GM18511 (cell line): ENCODE data around the gene STRN3.
A peak's percentile ranks its signal among the peaks of the same experiment; 100 is the strongest.

Experiments used
- ATAC-seq: cut with Tn5 transposase; IDR thresholded peaks from one replicate; pipeline ENCODE4 v1.9.1; 2021; ENCODE audit warnings: mild to moderate bottlenecking, moderate library complexity; ENCODE audit not compliant: unreplicated experiment

The STRN3 gene

DNA sequence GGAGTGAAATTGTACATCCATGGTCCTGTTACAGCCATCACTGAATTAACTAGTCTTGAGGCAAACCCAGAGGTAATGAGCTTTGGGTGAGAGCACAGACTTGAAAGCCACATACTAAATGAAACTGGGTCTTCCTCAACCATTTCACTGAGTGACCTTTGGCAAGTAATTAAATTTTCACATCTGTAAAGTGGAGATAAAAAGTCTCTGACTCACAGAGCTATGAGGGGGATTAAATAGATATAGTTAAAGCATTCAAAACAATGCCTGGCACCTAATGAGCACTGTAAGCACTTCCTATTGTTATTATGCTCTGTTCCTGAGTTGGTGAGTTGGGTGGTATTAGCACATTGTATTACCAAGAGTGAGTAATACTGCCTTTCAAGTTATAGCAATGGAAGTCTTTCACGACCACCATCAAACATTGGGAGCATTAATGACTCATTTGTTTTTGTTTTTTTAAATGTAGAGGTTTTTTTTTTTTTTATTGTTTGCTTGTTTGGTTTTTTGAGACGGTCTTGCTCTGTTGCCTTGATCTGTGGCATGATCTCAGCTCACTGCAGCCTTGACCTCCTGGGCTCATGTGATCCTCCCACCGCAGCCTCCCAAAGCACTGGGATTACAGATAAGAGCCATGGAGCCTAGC is 12.5 kb upstream of the STRN3 start:
- no peak for ATAC-seq

DNA sequence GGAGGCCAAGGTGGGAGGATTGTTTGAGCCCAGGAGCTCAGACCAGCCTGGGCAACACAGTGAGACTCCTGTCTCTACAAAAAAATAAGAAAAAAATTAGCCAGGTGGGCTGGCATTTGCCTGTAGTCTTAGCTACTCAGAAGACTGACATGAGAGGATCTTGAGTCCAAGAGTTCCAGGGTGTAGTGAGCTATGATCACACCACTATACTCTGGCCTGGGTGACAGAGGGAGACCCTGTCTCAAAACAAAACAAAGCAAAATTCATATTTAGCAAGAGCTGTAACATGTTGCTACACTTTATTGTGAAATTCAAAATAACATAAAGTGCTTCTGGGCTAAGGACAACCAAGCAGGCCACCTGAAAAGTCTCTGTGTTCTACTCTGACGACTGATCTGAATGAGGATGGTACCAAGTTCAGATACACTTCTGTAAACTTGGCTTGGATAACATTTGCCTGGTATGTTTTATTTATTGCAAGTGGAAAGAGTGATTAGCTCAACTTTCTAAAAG is 11.6 kb upstream of the STRN3 start:
- no peak for ATAC-seq

DNA sequence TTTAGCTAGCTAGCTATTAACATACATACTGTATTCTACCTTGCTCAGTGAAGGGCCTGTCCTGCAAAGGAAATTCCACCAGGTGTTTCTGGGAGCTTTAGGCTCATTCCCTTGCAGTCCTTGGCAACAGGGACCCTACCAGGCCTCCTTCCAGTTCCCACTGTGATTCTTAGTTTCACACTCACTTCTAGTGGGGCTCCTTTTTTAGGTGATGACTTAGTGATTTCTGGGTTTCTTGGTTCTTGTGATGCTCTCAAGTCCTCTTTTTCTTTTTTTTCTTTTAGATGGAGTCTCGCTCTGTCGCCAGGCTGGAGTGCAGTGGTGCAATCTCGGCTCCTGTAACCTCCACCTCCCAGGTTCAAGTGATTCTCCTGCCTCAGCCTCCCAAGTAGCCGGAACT is 10.4 kb upstream of the STRN3 start:
- no peak for ATAC-seq

DNA sequence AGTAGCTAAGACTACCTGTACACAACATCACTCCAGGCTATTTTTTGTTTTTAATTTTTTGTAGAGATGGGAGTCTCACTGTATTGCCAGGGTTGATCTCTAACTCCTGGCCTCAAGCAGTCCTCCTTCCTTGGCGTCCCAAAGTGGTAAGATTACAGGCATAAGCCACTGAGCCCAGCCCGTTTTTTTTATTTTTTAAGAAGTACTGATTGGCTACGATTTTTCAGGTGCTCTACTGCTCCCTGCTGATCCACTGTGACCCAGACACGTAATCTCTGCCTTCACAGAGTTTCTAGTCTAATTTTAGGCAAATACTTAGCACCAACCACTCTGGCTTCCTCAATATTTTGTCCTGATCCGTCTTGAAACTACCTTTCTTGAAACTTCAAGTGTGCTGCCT is 4.3 kb upstream of the STRN3 start:
- ATAC-seq: no peak

DNA sequence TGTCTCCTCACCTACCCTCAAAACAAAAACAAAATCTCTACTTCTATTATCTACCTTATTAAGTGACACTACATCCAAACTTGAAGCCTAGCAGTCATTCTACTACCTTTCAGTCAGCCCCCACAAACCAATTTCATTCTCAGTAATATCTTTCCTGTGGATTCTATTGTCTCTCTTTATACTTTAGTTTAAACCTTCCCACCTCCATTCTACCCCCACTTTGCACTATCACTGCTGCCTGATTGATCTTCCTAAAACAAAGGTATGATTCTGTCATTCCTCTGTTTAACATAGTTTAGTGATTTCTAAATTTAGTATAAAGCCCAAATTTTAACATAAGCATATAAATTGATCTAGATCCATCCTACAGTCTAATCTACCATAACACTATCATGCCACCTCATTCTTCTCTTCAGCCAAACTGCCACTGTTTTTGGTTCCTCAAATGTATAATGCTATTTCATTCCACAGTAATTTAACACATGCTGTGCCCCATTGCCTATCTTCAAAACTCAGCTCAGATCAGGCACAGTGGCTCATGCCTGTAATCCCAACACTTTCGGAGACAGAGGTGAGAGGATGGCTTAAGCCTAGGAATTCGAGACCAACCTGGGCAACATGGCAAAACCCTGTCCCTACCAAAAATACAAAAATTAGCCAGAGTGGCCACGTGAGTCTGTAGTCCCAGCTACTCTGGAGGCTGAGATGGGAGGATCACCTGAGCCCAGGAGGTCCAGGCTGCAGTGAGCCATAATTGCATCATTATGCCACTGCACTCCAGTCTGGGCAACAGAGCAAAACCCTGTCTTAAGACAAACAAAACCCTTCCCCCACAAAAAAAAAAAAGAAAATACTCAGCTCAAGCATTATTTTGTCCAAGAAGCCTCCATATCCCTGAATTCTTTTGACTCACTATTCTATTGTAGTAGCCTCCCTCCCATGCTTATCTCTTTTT is 3.1 kb upstream of the STRN3 start:
- no peak for ATAC-seq

DNA sequence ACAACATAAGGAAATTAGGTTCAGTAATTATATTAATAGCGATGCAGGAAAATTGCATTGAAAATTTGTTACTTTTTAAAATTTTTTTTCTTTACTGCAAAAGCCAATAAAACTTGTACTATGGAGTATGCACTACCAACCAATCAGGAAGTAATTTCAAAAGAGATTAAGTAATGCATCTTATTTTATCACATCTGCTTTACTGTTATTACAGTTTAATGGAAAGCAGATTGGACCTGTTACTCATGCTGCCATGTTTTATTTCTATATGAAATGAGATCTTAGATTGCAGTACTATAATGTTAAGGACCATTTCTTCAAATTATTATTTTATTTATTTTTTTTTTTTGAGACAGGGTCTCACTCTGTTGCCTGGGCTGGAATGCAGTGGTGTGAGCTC is 1.7 kb upstream of the STRN3 start:
- ATAC-seq: no peak

DNA sequence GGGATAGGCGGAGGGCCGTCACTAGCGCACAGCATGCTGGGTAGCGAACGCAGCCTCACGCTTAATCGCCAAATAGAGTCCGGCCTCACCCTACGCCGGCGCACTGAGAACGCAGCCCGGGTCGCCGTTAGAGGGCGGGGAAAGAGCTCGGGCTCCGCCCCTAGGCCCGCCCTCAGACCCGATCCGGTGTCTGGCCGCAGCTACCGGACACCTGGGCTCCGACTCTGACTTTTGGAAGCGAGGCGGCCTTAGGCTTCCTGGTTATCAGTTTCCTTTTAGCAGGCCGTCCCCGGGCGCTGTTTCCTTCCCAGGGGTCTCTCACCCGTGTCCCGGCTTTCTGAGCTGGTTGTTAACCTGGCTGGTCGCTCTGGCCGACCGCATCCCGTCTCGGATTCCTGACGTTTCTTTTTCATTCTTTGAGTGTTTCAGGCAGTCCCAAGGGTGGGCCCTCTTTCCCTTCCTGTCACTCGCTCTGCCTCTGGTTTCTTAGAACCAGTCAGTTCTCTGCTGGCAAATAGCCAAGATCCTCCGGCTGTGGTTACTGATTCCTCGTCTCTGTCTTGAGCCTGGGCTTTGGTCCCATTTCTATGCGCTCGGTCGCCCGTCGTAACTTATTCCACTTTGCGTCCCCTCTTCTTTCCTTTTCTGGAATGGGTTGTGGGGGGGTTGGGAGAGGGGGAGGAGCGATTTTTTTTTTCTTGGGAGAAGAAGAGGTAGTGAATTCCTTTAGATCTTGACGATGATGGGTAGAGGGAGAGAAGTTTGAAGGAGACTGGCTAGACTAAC is 464 bp upstream of the STRN3 start:
- peak; percentile 93 for ATAC-seq

DNA sequence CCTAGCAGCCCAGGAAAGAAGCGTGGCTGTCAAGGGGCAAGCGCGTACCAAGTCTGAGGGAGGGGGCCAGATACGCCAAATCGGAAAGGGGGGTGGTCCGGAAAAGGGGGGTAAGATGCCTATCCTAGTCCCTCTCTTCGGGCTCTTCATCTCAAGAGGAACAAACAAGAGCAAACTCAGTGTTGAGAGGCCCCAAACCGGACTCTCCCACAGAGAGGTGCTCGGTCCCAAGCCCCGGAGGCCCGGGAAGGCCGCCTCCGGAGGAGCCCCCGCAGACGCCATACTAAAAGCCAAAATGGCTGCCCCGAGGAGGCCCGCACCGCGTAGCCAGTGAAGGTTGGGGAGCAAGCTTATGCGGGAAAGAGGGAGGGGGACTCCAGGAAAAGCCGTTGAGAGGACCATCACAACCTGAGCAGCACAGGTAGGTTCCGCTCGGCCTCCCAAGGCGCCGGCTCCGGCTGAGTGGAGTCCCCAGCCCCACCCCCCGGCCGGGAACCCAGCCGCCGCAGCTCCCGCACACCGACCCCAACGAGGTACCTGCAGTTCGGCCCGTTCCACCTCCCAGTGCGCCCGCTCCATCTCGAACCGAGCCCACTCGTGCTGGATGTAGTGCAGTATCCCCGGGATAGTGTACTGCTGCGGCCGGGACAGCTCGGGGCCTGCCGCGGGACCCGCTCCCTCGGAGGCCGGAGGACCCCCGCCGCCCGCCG is 657 bp downstream of the STRN3 start, which contains the start of gene AP4S1:
Gene AP4S1, plus strand, starts transcription at position 283 of the 710 bp plus-strand sequence. CDS start 40,548 bp downstream, outside the sequence.
- peak; percentile 27 for ATAC-seq

DNA sequence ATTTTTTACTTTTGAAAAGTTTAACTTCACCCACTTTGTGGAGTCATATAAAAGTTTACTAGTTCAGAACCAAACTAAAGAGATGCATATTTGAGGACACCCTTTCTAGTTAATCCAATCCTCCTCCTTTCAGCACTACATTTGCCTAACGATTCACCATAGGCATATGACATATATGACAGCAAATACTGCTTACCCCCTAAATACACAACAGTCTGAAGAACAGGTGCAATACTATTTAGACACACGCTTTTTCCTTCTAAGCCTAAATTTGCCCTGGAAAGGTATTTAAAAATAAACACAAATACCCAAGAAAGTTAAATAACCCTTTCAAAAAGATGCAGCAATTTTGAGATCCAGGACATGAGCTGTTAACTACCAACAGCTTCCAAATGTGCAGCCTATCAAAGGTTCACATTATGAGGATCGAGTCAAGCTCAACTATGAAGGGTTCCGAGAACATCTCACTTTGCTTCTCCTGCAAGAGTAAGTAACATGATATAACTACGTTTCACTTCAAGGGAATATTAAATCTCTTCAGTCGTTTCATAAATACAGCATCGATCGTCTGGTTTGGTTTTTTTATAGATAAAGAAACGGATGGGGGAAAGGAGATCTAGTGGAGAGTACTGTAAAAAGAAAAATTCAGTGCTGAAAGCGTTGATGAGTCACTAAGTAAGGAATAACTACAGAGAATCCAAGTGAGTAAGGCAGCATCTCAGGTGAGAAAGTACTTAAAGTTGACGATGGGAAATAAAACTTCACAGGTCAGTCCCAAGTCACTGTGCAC is 1.4 kb downstream of the STRN3 start:
- ATAC-seq: no peak

DNA sequence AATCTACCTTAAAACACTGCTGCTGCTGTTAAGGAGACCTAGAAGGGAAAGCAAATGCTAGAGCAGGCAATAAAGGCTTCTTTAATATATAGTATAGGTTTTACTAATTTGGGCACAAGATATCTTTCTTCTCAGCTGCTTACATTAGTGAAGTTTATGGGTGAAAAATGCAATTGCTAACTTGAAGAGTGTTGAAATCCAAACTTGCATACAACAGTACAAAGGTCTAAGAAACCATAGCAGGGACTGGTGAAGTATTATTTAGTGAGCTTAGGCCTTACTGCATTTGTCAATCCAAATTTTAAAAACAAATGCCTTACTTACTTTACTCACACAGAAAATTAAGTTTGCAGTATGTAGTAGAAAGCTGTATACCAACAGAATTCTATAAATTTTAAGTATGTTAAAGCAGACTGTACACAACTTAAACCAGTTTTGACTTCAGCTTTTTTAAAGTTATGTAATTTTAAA is 2.1 kb downstream of the STRN3 start:
- no peak for ATAC-seq

DNA sequence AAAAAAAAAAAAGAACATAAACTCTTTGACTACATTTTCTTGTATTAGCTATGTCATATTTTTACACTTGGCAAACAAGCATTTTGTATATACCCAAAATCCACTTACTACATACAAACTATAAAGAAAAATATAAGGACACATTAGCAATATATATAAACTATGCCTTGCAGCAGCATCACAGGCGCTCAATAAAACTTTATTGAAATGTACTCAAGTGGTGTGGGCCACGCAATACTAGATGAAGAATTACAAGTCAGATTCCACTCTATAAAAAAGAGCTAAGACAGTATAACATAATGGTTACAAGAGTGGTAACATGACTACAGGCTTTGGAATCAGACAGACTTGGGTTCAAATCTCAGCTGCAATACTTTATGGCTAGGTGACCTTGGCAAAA is 3.8 kb downstream of the STRN3 start:
- ATAC-seq: no peak

DNA sequence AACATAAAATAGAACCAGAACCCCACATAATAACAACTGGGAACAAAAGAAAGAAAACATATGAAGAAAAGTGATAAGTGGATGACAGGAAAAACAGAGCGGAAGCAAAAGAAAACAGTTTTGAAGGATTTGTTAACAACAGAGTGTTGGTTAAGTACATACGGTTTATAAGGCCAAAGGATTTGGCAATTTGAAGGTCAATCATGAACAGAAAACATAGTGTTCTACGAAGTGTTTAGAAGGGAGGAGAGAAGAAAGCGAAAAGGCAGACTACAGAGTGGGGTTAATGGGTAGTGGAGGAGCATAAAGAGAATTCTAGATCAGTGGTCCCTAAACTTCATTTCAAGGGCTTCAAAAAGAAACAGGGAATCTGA is 4.6 kb downstream of the STRN3 start:
- no peak for ATAC-seq

DNA sequence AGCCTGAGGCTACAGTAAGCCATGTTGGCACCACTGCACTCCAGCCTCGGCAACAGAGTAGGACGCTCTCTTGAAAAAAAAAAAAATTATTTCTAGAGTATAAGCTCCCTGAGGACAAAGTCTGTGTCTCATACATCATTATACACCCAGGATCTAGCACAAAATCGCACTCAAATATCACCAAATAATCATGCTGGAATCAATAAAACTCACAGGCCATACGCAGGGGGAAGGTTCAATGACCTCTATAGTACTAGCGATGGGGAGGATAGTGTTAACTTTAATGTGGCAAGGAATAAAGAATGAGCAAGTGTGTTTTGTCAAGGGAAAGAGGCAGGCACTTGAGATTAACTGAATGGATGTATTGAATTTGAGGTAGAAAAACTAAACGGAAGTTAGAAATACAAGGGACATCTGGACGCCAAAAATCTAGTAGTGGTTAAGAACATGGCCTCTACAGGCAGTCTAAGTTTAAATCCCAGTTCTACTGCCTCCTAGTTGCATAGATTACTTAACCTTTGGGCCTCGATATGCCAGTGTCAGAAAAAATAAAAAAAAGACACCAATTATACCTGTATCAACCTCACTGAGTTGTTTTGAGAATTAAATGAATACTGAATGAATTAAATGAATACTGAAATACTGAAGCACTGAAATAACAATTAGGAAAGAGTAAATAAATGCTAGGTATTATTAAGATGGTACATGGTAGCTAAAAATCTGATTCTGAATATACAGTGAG is 5.2 kb downstream of the STRN3 start:
- ATAC-seq: no peak

DNA sequence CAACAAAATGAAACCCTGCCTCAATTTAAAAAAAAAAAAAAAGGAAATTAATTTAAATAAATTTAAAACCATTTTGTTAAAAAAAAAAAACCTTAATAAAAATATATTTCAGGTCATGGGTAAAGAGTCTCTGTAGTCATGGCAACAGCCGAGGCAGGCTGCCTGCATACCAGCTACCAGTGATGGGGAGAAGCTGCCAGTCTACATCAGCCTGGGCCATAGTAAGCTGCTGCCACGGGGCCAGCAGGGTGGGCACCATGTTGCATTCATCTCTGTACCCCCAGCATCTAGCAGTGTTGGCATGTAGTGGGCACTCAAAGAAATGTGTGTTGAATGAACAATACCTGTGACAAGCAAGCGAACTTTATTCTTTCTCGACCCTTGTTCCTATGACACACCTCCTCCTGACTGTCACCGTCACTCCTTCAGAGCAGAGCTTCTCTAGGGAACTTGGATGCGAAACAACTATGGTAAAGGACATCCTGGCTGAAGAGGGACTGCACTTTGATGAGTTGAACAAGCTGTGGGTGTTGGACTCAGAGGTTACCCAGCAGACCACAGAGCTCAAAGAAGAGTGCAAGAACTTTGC is 8.0 kb downstream of the STRN3 start:
- no peak for ATAC-seq

DNA sequence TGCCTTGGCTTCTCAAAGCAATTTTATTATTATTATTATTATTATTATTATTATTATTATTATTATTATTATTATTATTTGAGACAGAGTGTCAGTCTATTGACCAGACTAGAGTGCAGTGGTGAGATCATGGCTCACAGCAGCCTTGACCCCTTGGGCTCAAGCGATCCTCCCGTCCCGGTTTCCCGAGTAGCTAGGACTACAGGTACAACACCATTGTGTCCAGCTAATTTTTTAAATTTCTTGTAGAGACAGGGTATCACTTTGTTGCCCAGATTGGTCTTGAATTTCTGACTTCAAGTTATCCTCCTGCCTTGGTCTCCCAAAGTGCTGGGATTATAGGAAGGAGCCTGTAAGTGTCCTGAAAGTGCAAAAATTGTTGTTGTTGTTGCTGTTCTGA is 12.3 kb downstream of the STRN3 start:
- no peak for ATAC-seq

DNA sequence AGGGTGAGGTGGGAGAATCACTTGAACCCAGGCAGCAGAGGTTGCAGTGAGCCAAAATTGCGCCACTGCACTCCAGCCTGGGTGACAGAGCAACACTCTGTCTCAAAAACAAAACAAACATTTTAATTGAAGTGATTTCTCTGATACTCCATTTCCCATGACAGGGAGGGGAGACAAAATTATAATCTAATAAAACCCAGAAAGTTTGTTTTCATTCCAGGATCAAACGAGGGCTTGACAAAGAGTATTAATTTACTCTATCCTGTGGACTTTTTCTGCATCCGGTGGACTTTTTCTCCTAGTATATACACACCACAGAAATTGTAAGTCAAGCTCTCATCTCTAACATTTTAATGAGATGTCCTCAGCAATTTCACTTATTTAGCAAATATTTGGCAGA is 15.2 kb downstream of the STRN3 start:
- no peak for ATAC-seq

DNA sequence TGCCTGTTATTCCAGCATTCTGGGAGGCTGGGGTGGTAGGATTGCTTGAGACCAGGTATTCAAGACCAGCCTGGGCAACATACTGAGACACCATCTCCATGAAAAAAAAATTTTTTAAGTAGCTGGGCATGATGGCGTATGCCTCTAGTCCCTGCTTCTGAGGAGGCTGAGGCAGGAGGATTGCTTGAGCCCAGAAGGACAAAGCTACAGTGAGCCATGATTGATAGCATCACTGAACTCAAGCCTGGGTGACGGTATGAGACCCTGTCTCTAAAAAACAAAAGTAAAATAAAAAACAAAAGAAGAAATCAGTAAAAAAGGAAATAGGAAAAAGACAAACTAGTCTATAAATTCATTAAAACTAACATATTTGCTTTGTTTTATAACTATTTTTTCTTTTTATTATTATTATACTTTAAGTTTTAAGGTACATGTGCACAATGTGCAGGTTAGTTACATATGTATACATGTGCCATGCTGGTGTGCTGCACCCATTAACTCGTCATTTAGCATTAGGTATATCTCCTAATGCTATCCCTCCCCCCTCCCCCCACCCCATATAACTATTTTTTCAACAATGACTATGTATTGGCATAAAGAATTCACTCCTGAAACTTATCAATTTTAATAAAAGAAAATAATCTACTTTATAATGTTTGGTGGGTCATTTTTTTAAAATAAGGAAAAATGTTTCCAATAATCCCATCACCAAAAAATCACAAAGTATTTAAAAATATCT is 16.2 kb downstream of the STRN3 start:
- no peak for ATAC-seq

DNA sequence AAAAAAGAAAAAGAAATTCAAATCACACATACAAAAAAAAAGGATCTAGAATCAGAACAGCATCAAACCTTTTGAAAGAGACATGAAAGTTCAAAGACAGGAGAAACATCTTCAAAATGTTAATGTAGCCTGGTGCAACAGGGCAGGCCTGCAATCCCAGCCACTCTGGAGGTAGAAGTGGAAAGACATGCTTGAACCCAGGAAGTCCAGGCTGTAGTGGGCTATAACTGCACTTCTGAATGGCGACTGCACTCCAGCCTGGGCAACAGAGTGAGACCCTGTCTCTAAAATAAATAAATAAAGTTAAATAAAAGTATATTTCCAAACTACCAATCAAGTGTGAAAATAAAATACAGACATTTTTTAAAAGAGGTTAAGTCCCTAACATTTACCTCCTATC is 19.5 kb downstream of the STRN3 start:
- ATAC-seq: no peak
